SKM-1 (cell line): ENCODE results near the gene CDH18.

ENCODE experiments used
- DNase-seq: peaks from one replicate; lab custom pipeline; 2025; ENCODE audit not compliant: unreplicated experiment; lab: John Stamatoyannopoulos, UW

The CDH18 gene

GRCh38 chr5:19615071-19615470 is 372.9 kb downstream of the CDH18 start:
- no peak for DNase-seq

GRCh38 chr5:19608444-19609002 is 379.5 kb downstream of the CDH18 start:
- no peak for DNase-seq

- DNase-seq: no peak
Measured at GRCh38 chr5:19605846-19606407, 382.1 kb downstream of the CDH18 start.

- DNase-seq: no peak
Measured at GRCh38 chr5:19584131-19584530, 403.9 kb downstream of the CDH18 start.

GRCh38 chr5:19577882-19578281 is 410.1 kb downstream of the CDH18 start:
- no peak for DNase-seq

GRCh38 chr5:19568004-19568403 is 420.0 kb downstream of the CDH18 start:
- no peak for DNase-seq

- no peak for DNase-seq
Measured at GRCh38 chr5:19565466-19565865, 422.5 kb downstream of the CDH18 start.

GRCh38 chr5:19564036-19564435 is 424.0 kb downstream of the CDH18 start:
- DNase-seq: no peak

- DNase-seq: no peak
Measured at GRCh38 chr5:19555876-19556275, 432.1 kb downstream of the CDH18 start.

- no peak for DNase-seq
Measured at GRCh38 chr5:19555436-19555835, 432.6 kb downstream of the CDH18 start.

- no peak for DNase-seq
Measured at GRCh38 chr5:19554524-19554923, 433.5 kb downstream of the CDH18 start.

GRCh38 chr5:19547640-19548039 is 440.4 kb downstream of the CDH18 start:
- no peak for DNase-seq

GRCh38 chr5:19546521-19546920 is 441.5 kb downstream of the CDH18 start:
- DNase-seq: no peak

GRCh38 chr5:19538607-19539006 is 449.4 kb downstream of the CDH18 start:
- no peak for DNase-seq

- DNase-seq: no peak
Measured at GRCh38 chr5:19536387-19536786, 451.6 kb downstream of the CDH18 start.

GRCh38 chr5:19534751-19535150 is 453.2 kb downstream of the CDH18 start:
- DNase-seq: no peak

GRCh38 chr5:19532936-19533335 is 455.1 kb downstream of the CDH18 start:
- DNase-seq: no peak

GRCh38 chr5:19531374-19531952 is 456.5 kb downstream of the CDH18 start:
- DNase-seq: no peak

- no peak for DNase-seq
Measured at GRCh38 chr5:19519448-19519847, 468.6 kb downstream of the CDH18 start.

GRCh38 chr5:19498852-19499251 is 489.1 kb downstream of the CDH18 start:
- DNase-seq: no peak

- DNase-seq: no peak
Measured at GRCh38 chr5:19497229-19497815, 490.7 kb downstream of the CDH18 start.

- no peak for DNase-seq
Measured at GRCh38 chr5:19496056-19496455, 491.9 kb downstream of the CDH18 start.

- no peak for DNase-seq
Measured at GRCh38 chr5:19492861-19493260, 495.1 kb downstream of the CDH18 start.
